CD4-positive, alpha-beta T cell treated with Interferon gamma for 1 hour (primary cell): Measurements from ENCODE around the gene DISC1.
"Not testable (repeated sequence)": the region's sequence is repeated elsewhere in the genome, so short reads cannot be mapped to it uniquely, and the experiment has no call there.

Source experiments
- DNase-seq: peaks from one replicate; pipeline ENCODE4 v3.0.0-alpha.2; 2020

Gene DISC1

DNA sequence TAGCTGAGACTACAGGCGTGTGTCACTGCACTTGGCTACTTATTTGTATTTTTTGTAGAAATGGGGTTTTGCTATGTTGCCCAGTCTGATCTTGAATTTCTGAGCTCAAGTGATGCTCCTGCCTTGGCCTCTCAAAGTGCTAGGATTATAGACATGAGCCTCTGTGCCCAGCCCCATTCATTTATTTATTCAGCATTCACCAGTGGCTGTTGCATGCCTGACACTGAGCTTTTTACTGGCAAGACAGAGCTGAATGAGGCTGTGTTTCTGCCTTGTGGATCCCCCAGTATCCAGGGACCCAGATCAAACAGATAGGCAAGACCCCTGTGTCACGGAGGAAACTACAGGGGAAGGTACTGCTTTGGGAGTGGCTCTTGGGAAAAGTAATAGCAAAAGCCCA lies 109.4 kb downstream of the DISC1 start:
- no peak for DNase-seq

- no peak for DNase-seq
Observed at GRCh38 chr1:231736464-231736863, 109.9 kb downstream of the DISC1 start.

- no peak for DNase-seq
Observed at GRCh38 chr1:231738554-231738953, 112.0 kb downstream of the DISC1 start.

- no peak for DNase-seq
Observed at GRCh38 chr1:231743966-231744365, 117.4 kb downstream of the DISC1 start.

DNA sequence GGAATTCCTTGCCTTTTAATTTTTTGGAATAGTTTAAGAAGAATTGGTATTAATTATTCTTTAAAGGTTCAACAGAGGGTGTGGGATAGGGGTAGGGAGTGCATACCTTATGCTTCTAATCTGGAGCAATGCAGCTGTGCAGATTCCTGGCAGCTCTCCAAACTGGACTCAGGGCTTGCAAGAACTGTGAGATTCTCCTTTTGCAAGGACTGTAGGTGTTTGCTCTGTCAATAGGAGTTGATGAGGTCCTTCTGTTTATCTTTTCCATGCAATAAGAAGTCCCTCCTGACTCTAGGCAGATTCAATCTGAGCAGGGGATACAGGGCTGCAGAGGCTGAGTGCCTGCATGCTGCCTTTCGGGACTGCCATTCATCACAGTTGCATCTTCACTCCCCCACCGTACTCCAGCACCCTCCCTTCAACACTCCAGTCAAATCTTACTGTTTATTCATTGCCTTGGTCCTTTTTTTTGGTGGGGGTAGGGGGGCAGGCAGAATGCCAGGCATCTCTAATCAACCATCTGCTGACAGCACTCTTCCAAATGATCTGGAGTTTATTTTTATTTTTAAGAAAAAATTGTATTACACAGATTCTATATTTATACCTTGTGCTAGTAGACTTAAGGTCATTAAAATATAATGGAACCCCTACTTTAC lies 122.3 kb downstream of the DISC1 start:
- DNase-seq, result no peak

GRCh38 chr1:231750296-231750695 lies 123.7 kb downstream of the DISC1 start:
- DNase-seq, result no peak

GRCh38 chr1:231750818-231751362 lies 124.3 kb downstream of the DISC1 start:
- no peak for DNase-seq

DNA sequence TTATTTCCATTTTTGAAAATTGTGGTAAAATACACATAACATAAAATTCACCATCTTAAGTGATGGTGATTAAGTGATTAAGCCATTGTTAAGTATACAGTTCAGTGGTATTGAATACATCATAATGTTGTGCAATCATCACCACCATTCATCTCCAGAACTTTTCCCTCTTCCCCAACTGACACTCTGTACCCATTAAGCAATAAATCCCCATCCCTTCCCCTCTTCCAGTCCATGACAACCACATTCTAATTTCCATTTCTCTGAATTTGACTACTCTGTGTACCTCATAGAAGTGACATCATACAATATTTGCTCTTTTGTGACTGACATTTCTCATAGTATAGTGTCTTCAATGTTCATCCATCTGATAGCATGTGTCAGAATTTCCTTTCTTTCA lies 124.8 kb downstream of the DISC1 start:
- no peak for DNase-seq

DNA sequence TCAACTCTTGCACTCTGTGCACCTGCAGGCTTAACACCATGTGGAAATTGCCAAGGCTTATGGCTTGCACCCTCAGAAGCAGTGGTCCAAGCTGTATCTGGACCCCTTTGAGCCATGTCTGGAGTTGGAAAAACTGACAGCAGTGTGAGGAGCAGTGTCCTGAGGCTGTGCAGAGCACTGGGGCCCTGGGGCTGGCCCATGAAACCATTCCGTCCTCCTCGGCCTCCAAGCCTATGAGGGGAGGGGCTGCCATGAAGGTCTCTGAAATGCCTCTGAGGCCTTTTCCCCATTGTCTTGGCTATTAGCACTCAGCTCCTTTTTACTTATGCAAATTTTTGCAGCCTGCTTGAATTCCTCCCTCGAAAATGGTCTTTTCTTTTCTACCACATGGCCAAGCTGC lies 126.7 kb downstream of the DISC1 start:
- DNase-seq, result no peak

GRCh38 chr1:231757101-231757404 lies 130.5 kb downstream of the DISC1 start:
- DNase-seq, result no peak

DNA sequence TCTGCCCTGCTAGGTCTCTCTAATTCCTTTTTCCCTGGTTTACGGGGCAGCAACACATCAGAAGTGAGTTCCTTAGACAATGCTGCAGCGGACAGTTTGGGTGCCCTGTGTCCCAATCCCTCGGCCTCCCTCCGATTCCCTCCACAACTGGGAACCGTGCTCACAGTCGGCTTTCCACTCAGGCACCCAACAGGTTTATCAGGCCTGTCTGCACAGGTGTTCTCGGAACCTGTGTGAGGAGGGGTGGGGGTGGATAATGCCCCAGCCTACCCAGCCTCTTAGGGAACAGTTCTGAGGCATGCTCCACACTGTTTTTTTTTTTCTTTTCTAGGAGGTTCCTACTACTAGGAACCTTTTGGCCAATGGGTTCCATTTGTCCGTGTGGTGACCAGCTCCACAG lies 131.2 kb downstream of the DISC1 start:
- DNase-seq, result no peak

DNA sequence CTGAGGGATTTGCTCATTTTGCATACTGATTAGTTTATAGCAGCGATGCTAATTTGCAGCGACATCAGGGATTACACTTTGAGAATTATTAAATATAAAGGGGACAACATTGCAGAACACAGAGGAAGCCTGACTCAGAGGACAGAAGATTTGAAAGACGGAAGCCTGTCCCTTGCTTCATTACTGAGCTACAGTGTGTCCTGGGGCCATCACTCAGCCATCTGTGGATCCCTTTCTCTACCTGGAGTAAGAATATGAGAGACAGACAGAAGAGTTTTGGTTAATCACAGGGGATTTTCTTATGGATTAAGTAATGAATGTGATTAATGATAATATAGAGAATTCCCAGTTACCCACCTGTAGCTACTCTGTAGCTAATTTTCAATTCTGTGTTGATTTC lies 134.7 kb downstream of the DISC1 start:
- no peak for DNase-seq

DNA sequence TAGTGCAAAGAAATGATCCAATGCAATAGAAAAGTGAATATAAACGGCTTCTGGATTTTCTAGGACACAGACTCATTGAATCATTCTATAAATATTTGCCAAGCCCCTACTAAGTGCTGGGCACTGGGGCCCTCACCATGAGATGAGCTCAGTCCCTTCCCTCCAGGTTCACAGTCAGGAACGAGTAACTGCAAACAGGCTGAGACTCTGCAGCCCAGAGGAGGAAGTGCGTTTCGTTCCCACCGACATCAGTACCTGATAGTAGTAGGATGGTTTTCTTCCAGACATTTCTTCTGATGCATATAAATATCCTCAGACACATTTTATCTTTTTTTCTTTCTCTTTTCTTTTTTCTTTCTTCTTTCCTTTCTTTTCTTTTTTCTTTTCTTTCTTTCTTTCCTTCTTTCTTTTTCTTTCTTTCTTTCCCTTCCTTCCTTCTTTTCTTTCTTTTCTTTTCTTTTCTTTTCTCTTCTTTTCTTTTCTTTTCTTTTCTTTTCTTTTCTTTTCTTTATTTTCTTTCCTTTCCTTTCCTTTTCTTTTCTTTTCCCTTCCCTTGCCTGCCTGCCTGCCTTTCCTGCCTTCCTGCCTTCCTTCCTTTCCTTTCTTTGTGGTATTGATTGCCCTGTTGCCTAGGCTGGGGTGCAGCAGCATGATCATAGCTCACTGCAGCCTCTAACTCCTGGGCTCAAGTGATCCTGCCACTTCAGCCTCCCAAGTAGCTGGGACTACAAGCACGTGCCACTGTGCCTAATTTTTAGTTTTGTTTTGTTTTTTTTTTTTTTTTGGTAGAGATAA lies 135.4 kb downstream of the DISC1 start:
- no peak for DNase-seq

DNA sequence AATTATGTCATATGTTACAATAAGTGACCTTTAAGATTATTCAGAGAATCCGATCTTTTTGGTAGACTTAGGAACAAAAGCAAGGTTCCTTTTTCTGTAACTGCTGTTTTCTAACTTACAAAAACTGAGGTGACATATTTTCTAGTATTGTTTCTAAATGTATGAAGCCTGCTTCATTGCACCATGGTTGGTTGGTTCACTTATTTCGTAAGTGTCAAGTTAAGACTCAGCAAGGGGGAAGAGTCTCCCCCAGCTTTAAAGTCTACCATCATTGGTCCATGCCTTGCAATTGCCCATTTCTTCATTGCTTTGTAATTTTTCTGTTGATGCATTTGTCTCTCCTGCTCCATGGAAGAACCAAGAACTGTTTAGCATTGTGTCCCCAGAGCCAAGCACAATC lies 136.9 kb downstream of the DISC1 start:
- no peak for DNase-seq

DNA sequence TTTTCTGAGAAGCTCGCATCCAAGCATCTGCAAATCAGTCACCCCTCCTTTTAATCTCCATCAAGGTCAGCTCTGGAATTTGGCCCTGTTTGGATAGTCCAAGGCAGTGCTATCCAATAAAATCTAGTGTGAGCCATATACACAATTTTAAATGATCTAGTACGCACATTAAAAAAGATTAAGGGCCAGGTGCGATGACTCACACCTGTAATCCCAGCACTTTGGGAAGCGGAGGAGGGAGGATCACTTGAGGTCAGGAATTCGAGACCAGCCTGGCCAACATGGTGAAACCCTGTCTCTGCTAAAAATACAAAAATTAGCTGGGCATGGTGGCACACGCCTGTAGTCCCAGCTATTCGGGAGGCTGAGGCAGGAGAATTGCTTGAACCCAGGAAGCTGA lies 139.2 kb downstream of the DISC1 start:
- DNase-seq, result not testable (repeated sequence)

DNA sequence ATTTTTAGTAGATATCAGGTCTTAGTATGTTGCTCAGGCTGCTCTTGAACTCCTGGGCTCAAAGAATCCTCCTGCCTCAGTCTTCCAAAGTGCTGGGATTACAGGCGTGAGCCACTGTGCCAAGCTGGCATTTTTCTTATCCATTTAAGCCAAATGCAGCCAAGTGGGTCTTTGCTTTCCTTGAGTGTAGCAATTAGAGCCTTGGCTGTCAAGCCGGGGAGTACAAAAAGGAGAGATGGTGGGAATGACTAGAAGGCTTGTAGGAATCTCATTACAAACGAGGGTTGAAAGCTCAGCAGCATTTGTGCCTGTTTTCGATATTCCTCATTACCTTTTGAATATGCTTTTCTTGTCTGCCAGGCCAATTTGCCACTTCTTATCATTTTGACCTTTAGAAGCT lies 140.9 kb downstream of the DISC1 start:
- no peak for DNase-seq

DNA sequence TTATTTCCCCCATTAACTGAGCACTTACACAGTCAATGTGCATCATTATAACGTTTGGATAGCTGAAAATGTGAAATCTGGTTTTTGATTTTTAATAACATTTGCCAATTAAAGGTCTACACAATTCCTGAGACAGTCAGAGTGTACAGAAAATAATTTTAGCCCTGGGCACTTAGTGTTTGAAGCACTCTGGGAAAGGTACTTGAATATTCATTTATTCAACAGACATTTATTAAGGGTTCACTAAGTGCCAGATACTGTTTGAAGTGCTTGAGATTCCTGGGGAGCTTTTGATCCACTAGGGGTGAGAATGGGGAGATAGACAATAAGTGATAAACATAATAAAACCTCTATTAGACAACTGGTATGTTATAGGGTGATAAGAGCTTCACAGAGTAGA lies 141.8 kb downstream of the DISC1 start:
- DNase-seq, result no peak

- DNase-seq, result no peak
Observed at GRCh38 chr1:231770506-231771175, 144.1 kb downstream of the DISC1 start.

DNA sequence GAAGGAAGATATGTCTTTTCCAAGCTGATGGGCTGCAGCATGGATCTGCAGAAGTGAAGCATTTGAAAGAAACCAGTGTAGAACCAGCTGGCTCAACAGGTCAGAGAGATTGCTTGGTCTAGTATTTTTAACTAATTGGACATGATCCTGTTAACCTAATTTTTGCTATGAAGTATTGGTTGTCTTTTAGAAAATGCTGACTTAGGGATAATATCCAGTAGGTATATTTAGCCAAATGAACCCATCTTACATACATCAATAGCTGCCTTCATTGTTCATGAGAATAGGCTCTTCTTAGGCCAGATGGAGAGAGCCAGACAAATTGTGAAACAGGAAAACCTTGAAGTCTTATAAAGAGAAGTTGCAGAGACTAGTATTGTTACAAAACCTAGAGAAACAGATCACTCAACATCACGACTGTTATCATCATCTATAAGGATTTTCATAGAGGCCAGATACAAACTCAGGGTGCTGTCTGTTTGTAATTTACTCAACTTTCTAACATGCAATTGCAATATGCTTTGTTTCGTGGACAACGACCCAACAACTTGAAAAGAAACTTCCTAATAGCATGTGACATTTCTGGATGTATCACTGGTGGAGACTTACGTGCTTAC lies 148.2 kb downstream of the DISC1 start:
- DNase-seq, result no peak

GRCh38 chr1:231776010-231776756 lies 149.6 kb downstream of the DISC1 start:
- DNase-seq, result no peak

DNA sequence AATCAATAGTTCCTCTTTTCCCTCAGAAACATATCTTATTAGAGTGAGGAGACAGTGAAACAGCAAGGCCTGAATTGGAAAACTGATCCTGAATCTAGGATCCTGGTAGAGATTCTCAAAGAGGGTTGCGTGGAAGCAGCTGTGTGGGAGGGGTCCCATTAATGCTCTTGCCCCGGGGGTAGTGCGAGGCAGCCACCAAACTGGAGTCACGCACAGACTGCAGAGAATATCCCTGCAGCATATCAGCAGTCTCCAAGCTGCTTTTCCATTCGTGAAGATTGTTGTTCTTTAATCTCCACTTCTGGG lies 150.1 kb downstream of the DISC1 start:
- DNase-seq, result no peak

GRCh38 chr1:231778009-231778719 lies 151.6 kb downstream of the DISC1 start:
- peak; percentile 5 for DNase-seq
